ENCODE measurements around the gene PTK7. TPM values are rescaled to one million over a fixed set of nuclear protein-coding genes. Genes with fewer than 3 reads are reported as not detected.

PTK7 gene
- total and polyA plus RNA-seq, 2 of the 8 experiments (the other 6 are each of a cell fraction or from before 2014, with no cell fraction given): 110 to 138 TPM

DNA sequence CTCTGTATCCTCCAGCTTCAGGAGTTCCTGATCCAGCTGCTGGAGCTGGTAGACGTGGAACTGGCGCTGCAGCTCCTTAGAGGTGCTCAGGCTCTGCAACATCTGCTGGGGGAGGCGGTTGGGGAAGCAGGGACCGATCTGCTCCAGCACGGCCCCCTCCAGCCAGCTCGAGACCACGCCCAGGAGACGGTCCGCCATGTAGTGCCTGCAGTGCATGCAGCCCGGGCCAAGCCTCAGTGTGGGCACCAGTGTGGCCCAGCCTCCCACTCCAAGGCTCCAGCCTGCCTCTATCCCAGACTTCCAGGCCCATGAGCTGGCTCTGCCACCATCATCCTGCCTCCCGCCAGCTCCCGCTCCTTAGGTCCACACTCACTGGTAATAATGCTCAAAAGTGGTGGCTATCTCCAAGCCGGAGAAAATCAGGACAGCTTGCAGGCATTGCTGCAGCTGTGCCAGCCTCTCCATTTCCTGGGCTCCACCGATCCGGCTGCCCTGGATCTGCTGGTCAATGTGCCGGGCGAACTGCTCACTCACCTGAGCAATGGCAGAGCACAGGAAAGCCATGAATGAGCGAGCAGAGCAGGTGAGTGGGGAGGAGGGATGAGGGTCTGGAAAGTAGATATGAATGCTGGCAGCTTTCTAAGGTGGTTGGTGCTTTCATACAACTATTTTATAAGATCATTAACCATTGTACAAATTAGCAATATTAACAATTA, 35.4 kb upstream of the PTK7 start:
- H3K14ac ChIP-seq (ENCODE audit: insufficient read length): no peak overlapping the region
- H4K5ac ChIP-seq (ENCODE audit: insufficient read length, low read depth, low read length): no peak overlapping the region
- peaks cover 0 to 19% (median 11%) of the 10 kb centered on the region in 4 experiments; a peak in 4 of 8 replicates for H3K36me3 ChIP-seq (ENCODE audit: control insufficient read depth in 2 of 4, insufficient read depth in 4 of 4, low read length in 3 of 4)
- H2BK5ac ChIP-seq (ENCODE audit: low read depth, low read length): no peak overlapping the region
- H3K79me2 ChIP-seq (ENCODE audit: control insufficient read depth in 1 of 2, insufficient read depth in 2 of 2, low read length in 2 of 2): no peaks in the 10 kb centered on the region
- no peak overlapping the region for H3K4me2 ChIP-seq (ENCODE audit: insufficient read depth in 1 of 2, low read depth in 2 of 2, low read length in 2 of 2)
- H3K79me1 ChIP-seq (ENCODE audit: low read depth, low read length): no peaks in the 10 kb centered on the region
- WGBS, 2 experiments (ENCODE audit: extremely low coverage in 1 of 2, insufficient coverage in 1 of 2, insufficient read length in 1 of 2, insufficient replicate concordance in 2 of 2, low coverage in 1 of 2, low lambda C conversion rate in 2 of 2, missing lambda C conversion rate in 1 of 2): 93% methylated on average over 18 of the region's 18 CpGs; no CpG with 5 or more reads in 1 of the 2 experiments
- DNase-seq (ENCODE audit: low read depth in 1 of 2, low spot score in 2 of 2) (no peak), FAIRE-seq (no peak)
- no peaks in the 10 kb centered on the region for H3K9me3 ChIP-seq (ENCODE audit: insufficient read depth in 2 of 2, low read depth in 1 of 2, low read length in 1 of 2)
- no peak overlapping the region for H4K91ac ChIP-seq (replicated peaks; ENCODE audit: insufficient read length, low read length)
- H3K4me3 ChIP-seq (ENCODE audit: extremely low read depth in 1 of 4, insufficient read depth in 2 of 4, low read depth in 3 of 4, low read length in 4 of 4): no peak overlapping the region
- H2AFZ ChIP-seq (ENCODE audit: low read length): no peak overlapping the region
- no peak overlapping the region for H4K8ac ChIP-seq (ENCODE audit: extremely low read depth, insufficient read depth, low read length)
- no peaks in the 10 kb centered on the region for H3K27me3 ChIP-seq (replicated peaks in 1 of 4; ENCODE audit: control insufficient read depth in 3 of 4, extremely low read depth in 1 of 4, insufficient read depth in 3 of 4, low read length in 3 of 4)
- H2BK120ac ChIP-seq (replicated peaks; ENCODE audit: low read depth, low read length): no peak overlapping the region
- H3K23me2 ChIP-seq (ENCODE audit: low read depth, low read length): no peaks in the 10 kb centered on the region; the same call in 1 of the 2 replicates
- peaks cover 2 to 13% of the 10 kb centered on the region in 2 experiments for H4K20me1 ChIP-seq (replicated peaks in 1 of 2; ENCODE audit: control insufficient read depth in 1 of 2, insufficient read depth in 2 of 2, low read length in 2 of 2)
- no peak overlapping the region for H3K18ac ChIP-seq (ENCODE audit: extremely low read depth, low read length)
- H2BK20ac ChIP-seq (ENCODE audit: low read length): no peak overlapping the region
- no peak overlapping the region for H2BK12ac ChIP-seq (ENCODE audit: low read depth, low read length)
- no peak overlapping the region for H3K9ac ChIP-seq (replicated peaks in 1 of 4; ENCODE audit: extremely low read depth in 1 of 4, low read depth in 3 of 4, low read length in 3 of 4)
- H2AK5ac ChIP-seq (ENCODE audit: low read depth, low read length): no peak overlapping the region
- H3K56ac ChIP-seq (replicated peaks; ENCODE audit: insufficient read length, low read depth, low read length): no peak overlapping the region
- H3K4me1 ChIP-seq (replicated peaks in 1 of 4; ENCODE audit: control insufficient read depth in 3 of 4, insufficient read depth in 4 of 4, low read length in 3 of 4): no peaks in the 10 kb centered on the region; a peak in 1 of 7 replicates
- no peak overlapping the region for H3K4ac ChIP-seq (replicated peaks; ENCODE audit: insufficient read length, low read depth, low read length)
- no peak overlapping the region for H3K27ac ChIP-seq (ENCODE audit: low read depth, low read length)
- CTCF ChIA-PET (ENCODE audit: partially characterized antibody): interaction anchor here (0.8 to 1.4 kb wide), 4 partner anchors 9 to 103 kb away, joined by 3 to 6 read pairs (median 4); no protein-coding TSS in a partner anchor
- H2BK15ac ChIP-seq (ENCODE audit: low read length): no peak overlapping the region
- POLR2A ChIA-PET (ENCODE audit: partially characterized antibody): interaction anchor here (0.7 to 29.7 kb wide), 7 partner anchors 8 to 83 kb away, joined by 3 to 584 read pairs (median 5); partner anchors contain the start of genes KLC4, KLHDC3, MEA1 and MRPL2
- no peak overlapping the region for H3K23ac ChIP-seq (ENCODE audit: insufficient read length)
- TF ChIP-seq GTF2F1 (IDR thresholded peaks at IDR 0.05; ENCODE audit: borderline replicate concordance, low read depth, low read length) (no peak), CREB1 (IDR thresholded peaks at IDR 0.05) (no peak), SP4 (IDR thresholded peaks at IDR 0.05; ENCODE audit: low read length) (no peak), CBX5 (IDR thresholded peaks at IDR 0.05; ENCODE audit: low read depth, low read length) (no peak), RBBP5 (IDR thresholded peaks at IDR 0.05; ENCODE audit: borderline replicate concordance, low read depth, low read length) (no peak), YY1 (IDR thresholded peaks at IDR 0.05; ENCODE audit: low read depth, low read length) (no peak), KDM1A (IDR thresholded peaks at IDR 0.05; ENCODE audit: borderline replicate concordance, low read length) (no peak), CHD1 (IDR thresholded peaks at IDR 0.05; ENCODE audit: low read depth, low read length) (no peak), POLR2A (IDR thresholded peaks at IDR 0.05; ENCODE audit: control extremely low read depth in 1 of 2, low read depth in 2 of 2, low read length in 2 of 2) (no peak)
- TF ChIP-seq, protein P1, sequence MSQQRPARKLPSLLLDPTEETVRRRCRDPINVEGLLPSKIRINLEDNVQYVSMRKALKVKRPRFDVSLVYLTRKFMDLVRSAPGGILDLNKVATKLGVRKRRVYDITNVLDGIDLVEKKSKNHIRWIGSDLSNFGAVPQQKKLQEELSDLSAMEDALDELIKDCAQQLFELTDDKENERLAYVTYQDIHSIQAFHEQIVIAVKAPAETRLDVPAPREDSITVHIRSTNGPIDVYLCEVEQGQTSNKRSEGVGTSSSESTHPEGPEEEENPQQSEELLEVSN (IDR thresholded peaks at IDR 0.05): no peak
- TF ChIP-seq, protein P2, sequence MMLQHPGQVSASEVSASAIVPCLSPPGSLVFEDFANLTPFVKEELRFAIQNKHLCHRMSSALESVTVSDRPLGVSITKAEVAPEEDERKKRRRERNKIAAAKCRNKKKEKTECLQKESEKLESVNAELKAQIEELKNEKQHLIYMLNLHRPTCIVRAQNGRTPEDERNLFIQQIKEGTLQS (IDR thresholded peaks at IDR 0.05; ENCODE audit: insufficient read depth, low read depth, low read length): no peak
- TF ChIP-seq, protein P3, sequence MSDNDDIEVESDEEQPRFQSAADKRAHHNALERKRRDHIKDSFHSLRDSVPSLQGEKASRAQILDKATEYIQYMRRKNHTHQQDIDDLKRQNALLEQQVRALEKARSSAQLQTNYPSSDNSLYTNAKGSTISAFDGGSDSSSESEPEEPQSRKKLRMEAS (IDR thresholded peaks at IDR 0.05): no peak
